K562 (cell line): ENCODE measurements around the gene RPTOR. TPM values are rescaled to one million over a fixed set of nuclear protein-coding genes. Genes with fewer than 3 reads are reported as not detected.
A peak's percentile ranks its signal among the peaks of the same experiment; 100 is the strongest.

Experiments used
- ATAC-seq: fragments of 200-7000 bp; cut with Tn5 transposase; 3 replicates; pipeline ENCODE4 v1.9.1; 2020; ENCODE audit warnings: moderate library complexity
- BruUV-seq: library from RNA; stranded (reverse); fragments of 400-500 nt; replicated peaks from 2 replicates; lab custom pipeline; 2021; lab: Mats Ljungman, UMichigan
- CTCF ChIA-PET: fragments of 300-600 bp; formaldehyde crosslinking; extraction: SDS; loops from one replicate; lab custom pipeline; 2021; ENCODE audit warnings: low intra/inter-chr PET ratio; lab: Yijun Ruan, JAX
- POLR2A ChIA-PET: fragments of 300-600, 350-650 bp; sonication (Branson Sonifier 250); formaldehyde crosslinking; extraction: SDS; loops from one replicate; lab custom pipeline; 2021; ENCODE audit warnings: antibody characterized with exemption, inconsistent platforms; lab: Yijun Ruan, JAX
- DNase-seq, 4 experiments: peaks; one replicate each; pipeline versions ENCODE4 v3.0.0 to v3.0.0-alpha.2; 2011 to 2018; ENCODE audit warnings: low spot score in 3 of 4, mixed read lengths in 3 of 4; ENCODE audit errors: extremely low read depth in 1 of 4
- FAIRE-seq: peaks from 2 replicates; lab custom pipeline; 2011; peaks lifted over from hg19 to GRCh38; lab: Jason Lieb, UNC
- H2AFZ ChIP-seq: 2 replicates; pipeline ENCODE4 v1.6.0; 2011; ENCODE audit warnings: low read depth, low read length, control low read depth, inconsistent platforms
- H3K27ac ChIP-seq: fragments of 200-600 bp; 3 replicates; pipeline ENCODE4 v1.8.0; 2011; ENCODE audit warnings: low read depth, mild to moderate bottlenecking, control low read depth, inconsistent platforms, low read length, moderate library complexity, mixed read lengths; ENCODE audit errors: extremely low read depth
- H3K27me3 ChIP-seq, 2 experiments: fragments of 300-600 bp in 1 of 2; 2 replicates in 1 of 2; 3 replicates in 1 of 2; pipeline versions ENCODE4 v1.6.0 to v1.8.0; 2011; ENCODE audit warnings: inconsistent platforms in 2 of 2, low read length in 2 of 2, mild to moderate bottlenecking in 1 of 2, mixed read lengths in 1 of 2, moderate library complexity in 1 of 2; ENCODE audit not compliant: control insufficient read depth in 2 of 2, insufficient read depth in 2 of 2
- H3K36me3 ChIP-seq: fragments of 300-600 bp; 3 replicates; pipeline ENCODE4 v1.8.0; 2011; ENCODE audit warnings: mild to moderate bottlenecking, low read length, inconsistent platforms; ENCODE audit not compliant: control insufficient read depth, insufficient read depth
- H3K4me1 ChIP-seq, 2 experiments: fragments of 200-600 bp in 1 of 2; replicated peaks in 1 of 2; 2 replicates in 1 of 2; 3 replicates in 1 of 2; pipeline versions ENCODE4 v1.5.1 to v1.8.0; 2011; ENCODE audit warnings: inconsistent platforms in 2 of 2, low read length in 2 of 2, mild to moderate bottlenecking in 1 of 2, mixed read lengths in 1 of 2, moderate library complexity in 1 of 2; ENCODE audit not compliant: control insufficient read depth in 2 of 2, insufficient read depth in 2 of 2
- H3K4me2 ChIP-seq: 2 replicates; pipeline ENCODE4 v1.6.1; 2011; ENCODE audit warnings: low read length, control low read depth, inconsistent platforms, mixed read lengths; ENCODE audit not compliant: insufficient read depth
- H3K4me3 ChIP-seq: fragments of 200-600 bp; sonication (generic), shearing (Covaris generic); 2 replicates; pipeline ENCODE4 v1.5.1; 2016; ENCODE audit warnings: control low read depth, inconsistent platforms
- H3K79me2 ChIP-seq: fragments of 200-600 bp; 3 replicates; pipeline ENCODE4 v1.8.0; 2011; ENCODE audit warnings: low read length, inconsistent platforms; ENCODE audit not compliant: control insufficient read depth, insufficient read depth
- H3K9ac ChIP-seq, 2 experiments: 2 replicates each; pipeline versions ENCODE4 v1.6.0 to v1.6.1; 2011; ENCODE audit warnings: low read depth in 2 of 2, low read length in 2 of 2, control low read depth in 1 of 2, inconsistent platforms in 1 of 2, mild to moderate bottlenecking in 1 of 2, mixed read lengths in 1 of 2; ENCODE audit not compliant: insufficient read depth in 1 of 2
- H3K9me1 ChIP-seq: one replicate; pipeline ENCODE4 v1.6.0; 2011; ENCODE audit warnings: inconsistent platforms, mild to moderate bottlenecking, low read length, moderate library complexity; ENCODE audit not compliant: control insufficient read depth, insufficient read depth
- H3K9me3 ChIP-seq: replicated peaks from 2 replicates; pipeline ENCODE4 v1.5.1; 2011; ENCODE audit warnings: low read depth, low read length, inconsistent platforms; ENCODE audit not compliant: control insufficient read depth, insufficient read depth
- H4K20me1 ChIP-seq: replicated peaks from 2 replicates; pipeline ENCODE4 v1.6.1; 2011; ENCODE audit warnings: low read length, inconsistent platforms, mixed read lengths; ENCODE audit not compliant: control insufficient read depth, insufficient read depth
- AFF1 ChIP-seq, 2 experiments: fragments of 450-650 bp; IDR thresholded peaks; 2 replicates each; pipeline ENCODE4 v1.6.1; 2018; ENCODE audit warnings: mild to moderate bottlenecking in 2 of 2, low read depth in 1 of 2; ENCODE audit not compliant: partially characterized antibody in 2 of 2
- ATF3 ChIP-seq, 2 experiments: fragments of 450-650 bp in 1 of 2; sonication (generic) in 1 of 2; formaldehyde crosslinking in 1 of 2; IDR thresholded peaks in 1 of 2; conservative IDR thresholded peaks in 1 of 2; 2 replicates each; pipeline versions ENCODE4 v1.6.1 to v1.8.1; 2016 to 2023; ENCODE audit warnings: mild to moderate bottlenecking in 2 of 2, moderate library complexity in 2 of 2, inconsistent platforms in 1 of 2, missing genetic modification reagents in 1 of 2
- CEBPG ChIP-seq, 3 experiments: fragments of 200-800 bp in 1 of 3; sonication (Bioruptor generic) in 1 of 3; sonication (generic) in 1 of 3; formaldehyde crosslinking in 1 of 3; IDR thresholded peaks in 2 of 3; conservative IDR thresholded peaks in 1 of 3; 2 replicates each; pipeline versions ENCODE4 v1.6.1 to v1.8.0; 2016 to 2022; ENCODE audit warnings: missing compliant biosample characterization in 2 of 3, missing genetic modification characterization in 2 of 3, mild to moderate bottlenecking in 1 of 3, missing genetic modification reagents in 1 of 3
- DLX4 ChIP-seq: fragments of 250-450 bp; sonication (Bioruptor Pico); IDR thresholded peaks from 2 replicates; pipeline ENCODE4 v1.6.1; 2021; ENCODE audit warnings: mild to moderate bottlenecking
- KDM1A ChIP-seq, 2 experiments: fragments of 450-650 bp; IDR thresholded peaks; 2 replicates each; pipeline ENCODE4 v1.6.1; 2016; ENCODE audit warnings: mild to moderate bottlenecking in 2 of 2
- PYGO2 ChIP-seq: fragments of 450-650 bp; IDR thresholded peaks from 2 replicates; pipeline ENCODE4 v1.6.1; 2016; ENCODE audit warnings: mild to moderate bottlenecking, missing genetic modification characterization, moderate library complexity, missing compliant biosample characterization
- SMARCA4 ChIP-seq: fragments of 450-650 bp; IDR thresholded peaks from 2 replicates; pipeline ENCODE4 v1.6.1; 2016
- ZNF277 ChIP-seq: fragments of 250-450 bp; sonication (Bioruptor Pico); IDR thresholded peaks from 2 replicates; pipeline ENCODE4 v1.8.0; 2022; ENCODE audit warnings: inconsistent platforms, mild to moderate bottlenecking, moderate library complexity, borderline replicate concordance
- WGBS: fragments of 100-300 bp; shearing (Covaris generic); methylation state at CpG from one replicate; pipeline ENCODE4 v1.1.6; 2016; ENCODE audit warnings: low coverage, mixed read lengths; ENCODE audit not compliant: insufficient coverage; ENCODE audit errors: missing lambda C conversion rate; 5-methylcytosine and 5-hydroxymethylcytosine counted together
- in situ Hi-C: fragments of 300-500 bp; cut with MboI; formaldehyde crosslinking; loops from 4 replicates; pipeline ENCODE4 v1.15.0; 2018; ENCODE audit warnings: inconsistent platforms, mixed read lengths
- intact Hi-C: fragments of 100-400 bp; cut with micrococcal nuclease; formaldehyde crosslinking; loops from 2 replicates; pipeline ENCODE4 v1.14.2; 2022
- polyA plus RNA-seq, 8 experiments: library from polyadenylated mRNA; depleted of rRNA in 4 of 8; stranded (reverse) in 5 of 8; unstranded in 3 of 8; fragments of >200 nt; fragmentation: Nextera tagmentation in 2 of 8; fragmentation: Illumina TruSeq in 1 of 8; extraction: Ambion mirVana in 2 of 8; extraction: Trizol in 1 of 8; gene quantifications; 2 replicates each; pipeline versions ENCODE4 v1.2.1 to v1.2.3, GENCODE V29; 2011 to 2014; ENCODE audit warnings: inconsistent platforms in 1 of 8, missing spikeins in 1 of 8
- total RNA-seq, 7 experiments: library from RNA; depleted of rRNA in 6 of 7; stranded (reverse); fragments of >200 nt in 6 of 7; fragmentation: Illumina TruSeq in 2 of 7; extraction: Trizol in 2 of 7; gene quantifications; 2 replicates each; pipeline versions ENCODE4 v1.2.1 to v1.2.3, GENCODE V29; 2011 to 2021; ENCODE audit warnings: low replicate concordance in 1 of 7
- TF ChIP-seq, protein P1 (sequence below): fragments of 450-650 bp; IDR thresholded peaks from 2 replicates; pipeline ENCODE4 v1.6.1; 2018; ENCODE audit not compliant: partially characterized antibody

The RPTOR gene
- total and polyA plus RNA-seq, 9 of the 15 experiments (the other 6 are each of a cell fraction or from before 2014, with no cell fraction given): 0.24 to 54.1 (median 10.2) TPM

GRCh38 chr17:80545499-80545826 lies 825 bp downstream of the RPTOR start:
- peaks cover 0 to 17% of the 10 kb centered on the region in 2 experiments; a peak in 3 of 5 replicates for H3K27me3 ChIP-seq
- peak overlapping the region; percentile 97 to 98 for H3K9ac ChIP-seq
- ChIA-PET POLR2A (interaction anchor here (0.7 to 3.7 kb wide), 5 partner anchors 10 to 544 kb away, joined by 3 to 17 read pairs (median 3); no protein-coding TSS in a partner anchor), CTCF (no interaction called here)
- no TSS peak for BruUV-seq
- H2AFZ ChIP-seq: peak overlapping the region; percentile 96
- H3K9me1 ChIP-seq: no peaks in the 10 kb centered on the region
- peak overlapping the region; percentile 97 for H3K27ac ChIP-seq
- ATAC-seq (peak; percentile 71), DNase-seq (peak; percentile 61 to 68 (median 62)), FAIRE-seq (peak; percentile 58)
- in situ Hi-C loops: no loop called here
- intact Hi-C loops: no loop called here
- no peaks in the 10 kb centered on the region for H3K9me3 ChIP-seq
- peak overlapping the region; percentile 96 for H3K4me3 ChIP-seq
- peak overlapping the region; percentile 99 for H3K4me2 ChIP-seq
- H3K79me2 ChIP-seq: peaks cover 60% of the 10 kb centered on the region
- 0% methylated on average over 8 of the region's 8 CpGs for WGBS
- peaks cover 5 to 8% of the 10 kb centered on the region in 2 experiments; a peak in 3 of 5 replicates for H3K4me1 ChIP-seq
- peaks cover 16% of the 10 kb centered on the region; the same call in 2 of the 3 replicates for H3K36me3 ChIP-seq
- peaks cover 9% of the 10 kb centered on the region for H4K20me1 ChIP-seq
- TF ChIP-seq, protein P1, sequence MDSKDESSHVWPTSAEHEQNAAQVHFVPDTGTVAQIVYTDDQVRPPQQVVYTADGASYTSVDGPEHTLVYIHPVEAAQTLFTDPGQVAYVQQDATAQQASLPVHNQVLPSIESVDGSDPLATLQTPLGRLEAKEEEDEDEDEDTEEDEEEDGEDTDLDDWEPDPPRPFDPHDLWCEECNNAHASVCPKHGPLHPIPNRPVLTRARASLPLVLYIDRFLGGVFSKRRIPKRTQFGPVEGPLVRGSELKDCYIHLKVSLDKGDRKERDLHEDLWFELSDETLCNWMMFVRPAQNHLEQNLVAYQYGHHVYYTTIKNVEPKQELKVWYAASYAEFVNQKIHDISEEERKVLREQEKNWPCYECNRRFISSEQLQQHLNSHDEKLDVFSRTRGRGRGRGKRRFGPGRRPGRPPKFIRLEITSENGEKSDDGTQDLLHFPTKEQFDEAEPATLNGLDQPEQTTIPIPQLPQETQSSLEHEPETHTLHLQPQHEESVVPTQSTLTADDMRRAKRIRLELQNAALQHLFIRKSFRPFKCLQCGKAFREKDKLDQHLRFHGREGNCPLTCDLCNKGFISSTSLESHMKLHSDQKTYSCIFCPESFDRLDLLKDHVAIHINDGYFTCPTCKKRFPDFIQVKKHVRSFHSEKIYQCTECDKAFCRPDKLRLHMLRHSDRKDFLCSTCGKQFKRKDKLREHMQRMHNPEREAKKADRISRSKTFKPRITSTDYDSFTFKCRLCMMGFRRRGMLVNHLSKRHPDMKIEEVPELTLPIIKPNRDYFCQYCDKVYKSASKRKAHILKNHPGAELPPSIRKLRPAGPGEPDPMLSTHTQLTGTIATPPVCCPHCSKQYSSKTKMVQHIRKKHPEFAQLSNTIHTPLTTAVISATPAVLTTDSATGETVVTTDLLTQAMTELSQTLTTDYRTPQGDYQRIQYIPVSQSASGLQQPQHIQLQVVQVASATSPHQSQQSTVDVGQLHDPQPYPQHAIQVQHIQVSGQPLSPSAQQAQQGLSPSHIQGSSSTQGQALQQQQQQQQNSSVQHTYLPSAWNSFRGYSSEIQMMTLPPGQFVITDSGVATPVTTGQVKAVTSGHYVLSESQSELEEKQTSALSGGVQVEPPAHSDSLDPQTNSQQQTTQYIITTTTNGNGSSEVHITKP: peak; percentile 82
- TF ChIP-seq SMARCA4: peak; percentile 49; the same call in 1 of the 2 replicates
- TF ChIP-seq DLX4 (CRISPR knock-in tag): no peak
- TF ChIP-seq ZNF277 (CRISPR knock-in tag): no peak
- TF ChIP-seq ATF3 (IDR thresholded peaks at IDR 0.05): peak; percentile 46; the same call in 1 of the 2 replicates
- no peak for TF ChIP-seq ATF3 (CRISPR knock-in tag; conservative IDR thresholded peaks at IDR 0.05)
- TF ChIP-seq CEBPG (CRISPR knock-in tag; IDR thresholded peaks at IDR 0.05): peak; percentile 72
- peak in 1 of 2 experiments; percentile 38; a peak in 1 of 4 replicates for TF ChIP-seq CEBPG (tag; conservative IDR thresholded peaks at IDR 0.05 in 1 of 2, IDR thresholded peaks at IDR 0.05 in 1 of 2)
- peak in 1 of 2 experiments; percentile 87 for TF ChIP-seq AFF1 (IDR thresholded peaks at IDR 0.05; ENCODE audit: low read depth in 1 of 2, partially characterized antibody in 2 of 2)
- TF ChIP-seq PYGO2: no peak
- TF ChIP-seq KDM1A (IDR thresholded peaks at IDR 0.05): peak in 1 of 2 experiments; percentile 92; a peak in 2 of 4 replicates
